Pancreas (tissue), 10 donors: ENCODE measurements around the gene SPNS2. TPM values are rescaled to one million over a fixed set of nuclear protein-coding genes. Genes with fewer than 3 reads are reported as not detected.
A peak's percentile ranks its signal among the peaks of the same experiment; 100 is the strongest.

Source experiments
- ATAC-seq, 4 donors: fragments of 200-7000 bp; cut with Tn5 transposase; one replicate each; pipeline versions ENCODE4 v1.8.0 to v1.9.1; 2020; ENCODE audit warnings: mild to moderate bottlenecking in 4 of 4, moderate library complexity in 4 of 4
- DNase-seq, 6 donors: peaks; one replicate each; pipeline ENCODE4 v3.0.0-alpha.2; 2020
- FAIRE-seq: peaks from 2 replicates; lab custom pipeline; 2012; peaks lifted over from hg19 to GRCh38; lab: Jason Lieb, UNC
- H3K27ac ChIP-seq, 4 donors: fragments of 200-600 bp; sonication (generic); 1 replicate in 3 of 4; 2 replicates in 1 of 4; pipeline versions ENCODE4 v1.5.0 to v1.8.0; 2020
- H3K27me3 ChIP-seq, 4 donors: fragments of 200-600 bp; one replicate each; pipeline ENCODE4 v1.8.0; 2021
- H3K36me3 ChIP-seq, 3 donors: fragments of 200-600 bp; sonication (generic) in 1 of 3; one replicate each; pipeline versions ENCODE4 v1.5.0 to v1.8.0; 2020 to 2021
- H3K4me1 ChIP-seq, 3 donors: fragments of 200-600 bp; one replicate each; pipeline ENCODE4 v1.8.0; 2021
- H3K4me3 ChIP-seq, 4 donors: fragments of 200-600 bp; sonication (generic) in 2 of 4; one replicate each; pipeline versions ENCODE4 v1.5.0 to v1.8.0; 2020 to 2021
- H3K9me3 ChIP-seq, 4 donors: fragments of 200-600 bp; one replicate each; pipeline ENCODE4 v1.8.0; 2021
- WGBS, 2 donors: extraction: QIAGEN DNeasy Blood & Tissue Kit; methylation state at CpG; one replicate each; pipeline ENCODE4 v1.1.7; 2013; 5-methylcytosine and 5-hydroxymethylcytosine counted together
- intact Hi-C, 3 donors: fragments of 100-400 bp; cut with DNase I; formaldehyde crosslinking; loops; one replicate each; pipeline versions ENCODE4 v1.11.1 to v1.14.2; 2022
- polyA plus RNA-seq, 2 donors: library from polyadenylated mRNA; stranded (reverse); fragments of 200-250 nt; gene quantifications; one replicate each; pipeline ENCODE4 v1.2.3, GENCODE V29; 2013
- total RNA-seq, 6 donors: library from RNA; stranded (reverse); fragmentation: NEBNext Ultra II Directional in 4 of 6; extraction: Animal tissue kit (Norgen Biotek cat#: 25700) in 4 of 6; gene quantifications; one replicate each; pipeline versions ENCODE4 v1.2.1 to v1.2.4, GENCODE V29; 2021 to 2023
- TF ChIP-seq, protein P1 (sequence below), 4 donors: fragments of 200-600 bp; sonication (generic) in 3 of 4; IDR thresholded peaks; one replicate each; pipeline versions ENCODE4 v1.5.0 to v1.8.0; 2021; ENCODE audit warnings: antibody characterized with exemption in 4 of 4
- donor health status: healthy with polysubstance abuse.
- donor health status: DM: no; HTN: no; CAD: no; lungs with moderate emphysema.
- donor health status: DM: no; HTN: no; CAD: no.
- donor health status: control.
- donor health status: control.
- donor health status: Bipolar disorder and iron deficiency.
- donor health status: DM: yes; HTN: yes; CAD: no.
- donor health status: DM: no; HTN: no; CAD: no.
- donor health status: DM: no; HTN: no; CAD: no.
- donor health status: DM: yes; HTN: yes; CAD: no.

SPNS2 gene
- total and polyA plus RNA-seq, 8 donors = 7.6 to 51.7 (median 20.8) TPM

DNA sequence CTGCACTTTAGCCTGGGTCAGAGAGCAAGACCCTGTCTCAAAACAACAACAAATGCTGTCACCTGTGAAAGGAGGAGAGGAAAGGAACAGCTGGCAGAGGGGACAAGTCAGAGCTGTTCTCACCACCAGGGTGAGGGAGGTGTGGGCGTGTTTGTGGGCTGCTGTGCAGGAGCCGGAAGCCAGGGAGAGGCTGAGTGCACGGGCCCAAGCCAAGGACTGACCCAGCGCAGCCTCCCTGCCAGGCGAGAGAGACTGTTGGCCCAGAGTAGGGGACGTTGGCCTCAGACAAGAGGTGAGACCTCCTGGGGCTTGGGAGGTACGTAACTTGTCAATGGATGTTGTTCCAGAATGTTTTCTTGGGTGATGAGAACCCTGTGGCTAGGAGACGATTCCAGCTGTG lies 10.7 kb downstream of the SPNS2 start:
- 56 to 59% methylated on average over 8 of the region's 8 CpGs for WGBS, 2 donors
- ATAC-seq (peak; percentile 37 to 52 (median 46)), FAIRE-seq (no peak), DNase-seq (peak in 2 of 6 donors; percentile 56 to 61)
- no peak overlapping the region for H3K4me3 ChIP-seq
- H3K4me1 ChIP-seq = peaks cover 12 to 19% (median 14%) of the 10 kb centered on the region in 3 donors
- H3K36me3 ChIP-seq = no peaks in the 10 kb centered on the region
- TF ChIP-seq, protein P1, sequence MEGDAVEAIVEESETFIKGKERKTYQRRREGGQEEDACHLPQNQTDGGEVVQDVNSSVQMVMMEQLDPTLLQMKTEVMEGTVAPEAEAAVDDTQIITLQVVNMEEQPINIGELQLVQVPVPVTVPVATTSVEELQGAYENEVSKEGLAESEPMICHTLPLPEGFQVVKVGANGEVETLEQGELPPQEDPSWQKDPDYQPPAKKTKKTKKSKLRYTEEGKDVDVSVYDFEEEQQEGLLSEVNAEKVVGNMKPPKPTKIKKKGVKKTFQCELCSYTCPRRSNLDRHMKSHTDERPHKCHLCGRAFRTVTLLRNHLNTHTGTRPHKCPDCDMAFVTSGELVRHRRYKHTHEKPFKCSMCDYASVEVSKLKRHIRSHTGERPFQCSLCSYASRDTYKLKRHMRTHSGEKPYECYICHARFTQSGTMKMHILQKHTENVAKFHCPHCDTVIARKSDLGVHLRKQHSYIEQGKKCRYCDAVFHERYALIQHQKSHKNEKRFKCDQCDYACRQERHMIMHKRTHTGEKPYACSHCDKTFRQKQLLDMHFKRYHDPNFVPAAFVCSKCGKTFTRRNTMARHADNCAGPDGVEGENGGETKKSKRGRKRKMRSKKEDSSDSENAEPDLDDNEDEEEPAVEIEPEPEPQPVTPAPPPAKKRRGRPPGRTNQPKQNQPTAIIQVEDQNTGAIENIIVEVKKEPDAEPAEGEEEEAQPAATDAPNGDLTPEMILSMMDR (IDR thresholded peaks at IDR 0.05) = no peak
- no peaks in the 10 kb centered on the region for H3K27me3 ChIP-seq
- H3K27ac ChIP-seq = peak overlapping the region; percentile 46 to 88 (median 71)
- intact Hi-C loops = loop anchor here in 1 of 3 donors (10.0 kb wide), 1 partner anchor 75 kb away; the partner anchor contains the start of gene SPNS3
- no peaks in the 10 kb centered on the region for H3K9me3 ChIP-seq

DNA sequence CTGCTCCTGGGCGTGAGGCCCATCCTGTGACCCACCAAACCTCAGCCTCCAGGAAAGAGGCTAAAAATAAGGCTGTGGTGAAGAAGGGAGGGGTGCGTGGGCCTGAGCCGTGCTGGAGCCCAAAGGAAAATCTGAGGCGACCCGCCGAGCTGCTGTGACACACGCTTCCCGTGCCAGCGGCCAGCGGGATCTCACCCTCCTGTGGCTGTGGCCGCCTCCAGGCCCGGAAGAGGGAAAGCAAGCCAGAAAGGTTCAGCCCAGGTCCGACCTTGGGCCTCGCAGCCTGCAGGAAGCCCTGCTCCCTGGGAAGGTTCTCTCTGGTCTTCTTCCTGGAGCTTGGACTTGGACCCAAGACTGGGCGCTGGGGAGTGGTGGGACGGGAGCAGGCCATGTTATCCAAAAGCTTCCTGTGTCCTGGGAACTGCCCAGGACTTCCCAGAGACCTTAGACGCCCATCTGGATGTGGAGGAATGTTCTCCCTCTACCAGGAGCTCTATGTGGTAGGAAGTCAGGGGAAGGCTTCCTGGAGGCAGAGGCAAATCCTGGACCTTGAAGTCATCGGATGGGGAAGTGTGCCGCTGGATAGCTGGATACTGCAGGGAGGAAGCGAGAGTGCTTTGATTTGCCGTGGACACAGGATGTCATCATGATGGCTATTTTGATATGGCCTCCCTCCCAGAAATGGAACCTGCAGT lies 11.4 kb downstream of the SPNS2 start:
- Histone ChIP-seq H3K27me3 (no peaks in the 10 kb centered on the region), H3K9me3 (no peaks in the 10 kb centered on the region), H3K27ac (peak overlapping the region; percentile 46 to 88 (median 71)), H3K4me3 (no peak overlapping the region), H3K4me1 (peaks cover 19 to 26% (median 20%) of the 10 kb centered on the region in 3 donors), H3K36me3 (no peaks in the 10 kb centered on the region)
- no peak for FAIRE-seq
- peak; percentile 1 to 44 (median 8) for ATAC-seq
- DNase-seq = peak in 1 of 6 donors; percentile 37
- TF ChIP-seq, protein P1 (IDR thresholded peaks at IDR 0.05) = no peak
- intact Hi-C loops = loop anchor here in 1 of 3 donors (10.0 kb wide), 1 partner anchor 75 kb away; the partner anchor contains the start of gene SPNS3
- 74 to 75% methylated on average over 21 of the region's 21 CpGs for WGBS, 2 donors

DNA sequence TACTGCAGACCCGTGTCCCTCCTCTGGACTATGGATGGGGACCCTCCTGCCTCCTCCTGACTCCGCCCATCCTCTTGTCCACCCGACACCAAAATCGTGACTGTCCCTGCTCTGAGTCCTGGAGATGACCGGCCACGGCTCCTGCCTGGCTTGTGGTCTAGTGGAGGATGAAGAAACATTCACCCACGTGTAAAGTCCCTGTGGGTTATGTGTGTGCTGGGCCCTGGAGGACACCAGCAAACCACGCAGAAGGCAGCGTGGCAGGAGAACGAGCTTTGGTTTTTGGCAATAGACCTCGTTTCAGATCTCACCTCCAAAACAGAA lies 11.9 kb downstream of the SPNS2 start:
- Histone ChIP-seq H3K9me3 (no peaks in the 10 kb centered on the region), H3K4me3 (no peak overlapping the region), H3K4me1 (peaks cover 24 to 31% (median 24%) of the 10 kb centered on the region in 3 donors), H3K36me3 (no peaks in the 10 kb centered on the region), H3K27ac (peak overlapping the region in 3 of 4 donors; percentile 46 to 88 (median 77)), H3K27me3 (no peaks in the 10 kb centered on the region)
- DNase-seq = no peak
- TF ChIP-seq, protein P1 (IDR thresholded peaks at IDR 0.05) = no peak
- intact Hi-C loops = no loop called here
- WGBS, 2 donors = 84 to 86% methylated on average over 11 of the region's 11 CpGs
- no peak for ATAC-seq
- FAIRE-seq = no peak

DNA sequence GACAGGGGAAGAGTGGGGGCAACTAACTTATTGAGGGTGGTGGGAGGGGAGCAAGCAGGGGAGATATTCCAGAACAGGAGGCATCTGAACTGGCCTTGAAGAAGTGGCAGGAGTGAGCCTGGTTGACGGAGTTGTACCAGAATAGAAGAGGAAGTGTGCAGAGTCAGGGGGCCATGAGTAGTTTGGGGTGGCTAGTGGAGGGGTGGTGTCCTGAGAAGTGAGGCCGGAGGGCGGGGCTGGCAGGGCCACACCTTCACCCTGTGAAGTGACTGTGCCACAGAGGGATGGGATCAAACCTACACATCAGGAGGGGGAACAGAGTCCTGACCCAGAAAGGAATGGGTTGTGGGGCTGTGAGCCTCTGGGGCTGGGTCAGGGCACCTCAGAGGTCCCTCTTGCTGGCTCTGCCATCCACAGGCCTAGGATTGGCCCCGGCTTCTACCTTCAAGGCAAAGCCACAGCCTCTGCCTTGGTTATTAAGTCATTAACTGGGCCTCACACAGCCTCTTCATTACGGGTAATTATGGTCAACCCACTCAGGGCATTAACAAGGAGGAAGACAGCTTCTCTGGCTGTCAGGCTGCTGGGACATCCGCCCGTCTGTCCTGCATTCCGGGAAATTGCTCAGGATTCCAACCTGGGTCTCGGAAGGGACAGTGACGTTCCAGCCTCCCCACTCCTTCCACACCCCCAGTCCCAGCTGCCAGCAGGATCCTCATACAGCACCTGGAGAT lies 12.7 kb downstream of the SPNS2 start:
- DNase-seq (no peak), ATAC-seq (no peak), FAIRE-seq (no peak)
- TF ChIP-seq, protein P1 (IDR thresholded peaks at IDR 0.05) = no peak
- Histone ChIP-seq H3K36me3 (no peaks in the 10 kb centered on the region), H3K27me3 (no peaks in the 10 kb centered on the region), H3K4me3 (no peak overlapping the region), H3K27ac (peak overlapping the region in 1 of 4 donors; percentile 88), H3K9me3 (no peaks in the 10 kb centered on the region), H3K4me1 (peaks cover 24 to 39% (median 32%) of the 10 kb centered on the region in 3 donors)
- intact Hi-C loops = no loop called here
- 89 to 96% methylated on average over 10 of the region's 10 CpGs for WGBS, 2 donors
